OCI-LY1 (cell line): Measurements from ENCODE around the gene INHA.

ENCODE experiments used
- EZH2 ChIP-seq: fragments of 200-600 bp; sonication (generic), shearing (Covaris generic); IDR thresholded peaks from 2 replicates; pipeline ENCODE4 v1.8.0; 2017; ENCODE audit warnings: borderline replicate concordance, mixed run types, mild to moderate bottlenecking, antibody characterized with exemption, low read length, moderate library complexity, mixed read lengths
- TF ChIP-seq, protein P1 (sequence below): fragments of 200-600 bp; sonication (generic), shearing (Covaris generic); IDR thresholded peaks from 2 replicates; pipeline ENCODE4 v1.5.1; 2017; ENCODE audit warnings: mild to moderate bottlenecking, antibody characterized with exemption, low read length, moderate library complexity, mixed read lengths

DNA sequence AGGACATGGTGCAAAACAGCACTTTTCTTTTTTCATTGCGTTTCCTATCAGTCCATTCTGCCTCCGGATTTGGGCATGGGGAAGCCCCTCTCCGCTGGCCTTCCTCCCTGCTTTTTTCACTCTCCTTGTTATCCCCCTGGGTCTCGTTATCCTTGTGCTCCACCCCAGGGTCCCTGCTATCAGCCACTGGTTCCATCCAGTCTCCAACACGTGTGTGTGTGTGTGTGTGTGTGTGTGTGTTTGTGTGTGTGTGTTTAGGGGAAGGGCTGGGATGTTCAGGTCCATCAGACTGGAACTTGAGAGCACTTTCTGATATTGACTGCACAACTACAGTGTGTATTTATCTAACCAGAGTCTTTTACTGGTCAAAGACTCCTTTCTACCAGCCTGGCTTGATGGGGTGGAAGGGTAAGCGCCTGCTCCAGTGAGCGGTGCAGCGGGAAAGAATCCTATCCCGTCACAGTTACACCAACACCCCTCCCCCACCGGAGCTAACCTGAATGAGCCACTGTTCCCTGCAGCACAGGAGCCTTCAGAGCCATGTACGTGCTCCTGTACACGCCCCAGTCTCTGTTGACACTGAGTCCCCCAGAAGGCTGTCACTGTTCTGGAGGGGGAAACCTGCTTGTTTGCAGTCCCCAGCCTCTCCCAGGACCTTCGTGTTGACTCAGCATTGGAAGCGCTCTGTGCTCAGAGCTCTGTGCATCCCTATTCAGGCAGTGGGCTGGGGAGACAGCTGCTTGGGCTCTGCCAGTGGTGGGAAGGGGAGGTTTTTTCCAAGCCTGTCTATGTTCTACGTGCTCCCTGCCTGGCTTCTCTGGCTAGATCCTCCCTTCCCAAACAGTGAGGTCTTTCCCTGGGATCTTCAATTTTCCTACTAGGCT lies 4.6 kb downstream of the INHA start:
- TF ChIP-seq, protein P1, sequence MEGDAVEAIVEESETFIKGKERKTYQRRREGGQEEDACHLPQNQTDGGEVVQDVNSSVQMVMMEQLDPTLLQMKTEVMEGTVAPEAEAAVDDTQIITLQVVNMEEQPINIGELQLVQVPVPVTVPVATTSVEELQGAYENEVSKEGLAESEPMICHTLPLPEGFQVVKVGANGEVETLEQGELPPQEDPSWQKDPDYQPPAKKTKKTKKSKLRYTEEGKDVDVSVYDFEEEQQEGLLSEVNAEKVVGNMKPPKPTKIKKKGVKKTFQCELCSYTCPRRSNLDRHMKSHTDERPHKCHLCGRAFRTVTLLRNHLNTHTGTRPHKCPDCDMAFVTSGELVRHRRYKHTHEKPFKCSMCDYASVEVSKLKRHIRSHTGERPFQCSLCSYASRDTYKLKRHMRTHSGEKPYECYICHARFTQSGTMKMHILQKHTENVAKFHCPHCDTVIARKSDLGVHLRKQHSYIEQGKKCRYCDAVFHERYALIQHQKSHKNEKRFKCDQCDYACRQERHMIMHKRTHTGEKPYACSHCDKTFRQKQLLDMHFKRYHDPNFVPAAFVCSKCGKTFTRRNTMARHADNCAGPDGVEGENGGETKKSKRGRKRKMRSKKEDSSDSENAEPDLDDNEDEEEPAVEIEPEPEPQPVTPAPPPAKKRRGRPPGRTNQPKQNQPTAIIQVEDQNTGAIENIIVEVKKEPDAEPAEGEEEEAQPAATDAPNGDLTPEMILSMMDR, result no peak
- no peak for TF ChIP-seq EZH2
